Measurements from ENCODE around the gene MT1B.
"Not testable (repeated sequence)": the region's sequence is repeated elsewhere in the genome, so short reads cannot be mapped to it uniquely, and the experiment has no call there.

The MT1B gene

GRCh38 chr16:56669005-56669839, 17.5 kb downstream of the MT1B start, which contains the start of gene MT1H:
MT1H (plus strand) TSS chr16:56669814; CDS start chr16:56669885, 71 bp downstream.
- no peak for DNase-seq

- DNase-seq: no peak
Measured at GRCh38 chr16:56669840-56670619, 18.3 kb downstream of the MT1B start.

- no peak for DNase-seq
Measured at GRCh38 chr16:56670620-56670934, 18.9 kb downstream of the MT1B start.

DNA sequence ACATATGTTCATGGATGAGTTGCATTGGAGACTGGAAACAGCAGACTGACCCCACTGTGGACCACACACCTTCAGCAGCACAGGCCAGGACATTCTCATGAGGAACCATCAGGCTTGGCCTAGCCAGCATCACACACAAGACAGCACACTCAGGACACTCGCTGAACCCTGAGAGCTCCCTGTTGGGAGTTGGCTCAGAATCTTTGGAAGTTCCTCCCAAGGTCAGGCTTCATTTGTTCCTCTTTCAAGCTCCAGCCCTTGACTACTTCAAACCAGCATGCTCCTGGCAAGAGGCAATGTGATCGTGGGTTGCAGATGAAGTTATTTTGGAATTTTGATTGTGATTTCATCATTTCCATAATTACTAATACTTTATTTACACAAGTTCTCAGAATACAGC, 20.0 kb downstream of the MT1B start:
- not testable (repeated sequence) for DNase-seq

GRCh38 chr16:56672171-56672570, 20.5 kb downstream of the MT1B start:
- not testable (repeated sequence) for DNase-seq

DNA sequence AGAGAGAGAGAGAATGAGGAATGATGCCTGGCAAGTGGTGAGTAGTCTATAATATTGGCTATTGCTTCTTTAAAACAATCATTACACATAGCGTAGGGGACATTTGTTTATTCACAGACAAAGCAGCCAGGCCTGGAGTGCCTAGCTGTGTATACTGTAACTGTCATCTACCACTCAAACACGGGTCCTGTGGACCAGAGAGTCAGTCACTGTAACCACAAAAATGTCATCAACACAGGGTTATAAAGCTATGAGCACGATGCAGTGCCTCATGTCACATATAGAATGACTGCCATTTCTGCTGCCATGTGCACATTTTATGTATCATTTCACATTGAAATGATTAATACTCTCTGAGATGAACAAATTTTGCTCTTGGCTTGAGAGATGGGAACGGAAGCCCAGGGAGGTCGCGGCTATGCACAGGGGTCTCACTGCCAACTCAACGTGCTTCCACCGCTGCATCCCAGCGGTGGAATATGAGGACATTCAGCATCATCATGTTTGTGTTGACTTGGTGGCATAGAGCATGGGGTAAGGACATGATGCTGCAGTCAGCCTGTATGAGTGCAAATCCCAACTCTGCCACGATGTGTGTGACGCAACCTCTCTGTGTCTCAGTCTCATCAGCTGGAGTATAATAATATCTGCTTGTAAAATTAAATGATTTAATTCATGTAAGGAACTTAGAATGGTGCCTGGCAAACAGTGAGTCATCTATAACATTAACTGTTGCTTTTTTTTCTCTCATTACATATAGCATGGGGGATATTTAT, 21.3 kb downstream of the MT1B start:
- no peak for DNase-seq

DNA sequence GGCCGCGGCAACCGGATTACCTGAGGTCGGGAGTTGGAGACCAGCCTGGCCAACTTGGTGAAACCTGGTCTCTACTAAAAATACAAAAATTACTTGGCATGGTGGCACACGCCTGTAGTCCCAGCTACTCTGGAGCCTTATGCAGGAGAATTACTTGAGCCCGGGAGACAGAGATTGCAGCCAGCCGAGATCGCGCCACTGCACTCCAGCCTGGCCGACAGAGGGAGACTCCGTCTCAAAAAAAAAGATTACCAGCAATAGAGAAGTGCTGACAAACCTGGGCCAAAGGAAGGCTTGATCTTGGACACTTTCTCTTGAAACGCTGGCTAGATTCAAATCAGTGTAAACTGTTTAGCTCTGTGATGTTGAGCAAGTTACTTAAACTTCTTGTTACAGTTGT, 22.2 kb downstream of the MT1B start:
- DNase-seq: peak; percentile 25

DNA sequence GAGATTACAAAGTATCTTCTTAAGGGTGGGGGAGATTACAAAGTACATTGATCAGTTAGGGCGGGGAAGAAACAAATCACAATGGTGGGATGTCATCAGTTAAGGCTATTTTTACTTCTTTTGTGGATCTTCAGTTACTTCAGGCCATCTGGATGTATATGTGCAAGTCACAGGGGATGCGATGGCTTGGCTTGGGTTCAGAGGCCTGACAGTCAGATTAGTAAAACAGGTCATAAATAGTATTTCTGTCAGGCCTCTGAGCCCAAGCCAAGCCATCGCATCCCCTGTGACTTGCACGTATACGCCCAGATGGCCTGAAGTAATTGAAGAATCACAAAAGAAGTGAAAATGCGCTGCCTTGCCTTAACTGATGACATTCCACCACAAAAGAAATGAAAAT, 22.9 kb downstream of the MT1B start:
- not testable (repeated sequence) for DNase-seq

DNA sequence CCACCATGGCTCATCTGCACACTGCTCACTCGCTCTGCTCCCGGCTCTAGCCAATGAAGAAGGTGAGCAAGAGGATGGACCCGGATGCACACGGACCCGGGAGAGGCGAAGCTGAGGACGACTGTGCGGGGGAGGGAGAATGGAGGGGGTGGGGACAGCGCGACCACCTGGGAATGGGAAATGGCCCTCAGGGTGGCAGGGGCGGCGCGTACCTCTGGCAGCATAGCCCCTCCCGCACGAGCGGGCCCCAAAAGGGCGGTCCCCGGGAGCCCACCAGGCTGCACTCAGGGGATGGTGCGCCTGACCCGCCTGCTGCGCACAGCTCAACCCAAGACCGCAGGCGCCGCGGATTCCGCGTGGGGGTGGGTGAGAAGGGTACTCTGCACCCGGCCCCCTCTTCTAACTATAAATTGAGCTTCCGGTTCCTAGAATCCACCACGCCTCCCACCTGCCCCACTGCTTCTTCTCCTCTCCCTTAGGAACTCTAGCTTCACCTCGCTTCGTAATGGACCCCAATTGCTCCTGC, 24.1 kb downstream of the MT1B start:
- peak; percentile 43 for DNase-seq

- no peak for DNase-seq
Measured at GRCh38 chr16:56677474-56677873, 25.8 kb downstream of the MT1B start.

DNA sequence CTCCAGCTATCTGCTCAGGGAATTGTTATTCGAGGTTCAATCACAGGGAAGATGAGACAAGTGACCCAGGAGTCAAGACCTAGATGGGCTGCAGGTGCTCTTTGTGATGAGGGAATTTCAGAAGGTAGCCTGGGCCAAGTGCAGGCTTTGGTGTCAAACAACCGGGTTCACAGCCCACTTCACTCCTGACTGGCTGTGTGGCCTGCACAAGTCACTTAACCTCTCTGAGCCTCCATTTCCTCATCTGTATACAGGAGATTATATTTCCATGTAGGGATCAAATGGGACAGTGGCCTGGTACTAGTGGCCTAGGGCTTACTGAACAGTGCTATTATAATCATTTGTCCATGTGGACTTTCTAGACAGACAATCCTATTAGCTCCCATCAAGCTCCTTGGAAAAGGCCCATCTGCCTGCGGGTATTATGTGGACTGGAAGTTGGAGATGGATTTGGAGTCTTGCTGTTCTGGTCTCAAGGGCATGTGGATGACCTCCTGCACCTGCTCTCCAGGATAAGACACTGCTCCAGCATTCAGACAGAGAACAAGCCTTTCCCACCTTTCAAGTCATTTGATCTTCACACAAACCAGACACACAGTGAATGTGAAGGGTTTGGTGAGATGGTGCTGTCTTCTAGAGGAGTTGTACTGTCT, 27.5 kb downstream of the MT1B start:
- no peak for DNase-seq

- DNase-seq: no peak
Measured at GRCh38 chr16:56679818-56680217, 28.1 kb downstream of the MT1B start.

- peak; percentile 87 for DNase-seq
Measured at GRCh38 chr16:56681939-56682702, 30.4 kb downstream of the MT1B start, which contains the start of gene MT1X. MT1X (plus strand) TSS chr16:56682470; CDS start chr16:56682541, 71 bp downstream.

GRCh38 chr16:56682703-56683397, 31.2 kb downstream of the MT1B start:
- no peak for DNase-seq

- no peak for DNase-seq
Measured at GRCh38 chr16:56683424-56684172, 31.9 kb downstream of the MT1B start.

DNA sequence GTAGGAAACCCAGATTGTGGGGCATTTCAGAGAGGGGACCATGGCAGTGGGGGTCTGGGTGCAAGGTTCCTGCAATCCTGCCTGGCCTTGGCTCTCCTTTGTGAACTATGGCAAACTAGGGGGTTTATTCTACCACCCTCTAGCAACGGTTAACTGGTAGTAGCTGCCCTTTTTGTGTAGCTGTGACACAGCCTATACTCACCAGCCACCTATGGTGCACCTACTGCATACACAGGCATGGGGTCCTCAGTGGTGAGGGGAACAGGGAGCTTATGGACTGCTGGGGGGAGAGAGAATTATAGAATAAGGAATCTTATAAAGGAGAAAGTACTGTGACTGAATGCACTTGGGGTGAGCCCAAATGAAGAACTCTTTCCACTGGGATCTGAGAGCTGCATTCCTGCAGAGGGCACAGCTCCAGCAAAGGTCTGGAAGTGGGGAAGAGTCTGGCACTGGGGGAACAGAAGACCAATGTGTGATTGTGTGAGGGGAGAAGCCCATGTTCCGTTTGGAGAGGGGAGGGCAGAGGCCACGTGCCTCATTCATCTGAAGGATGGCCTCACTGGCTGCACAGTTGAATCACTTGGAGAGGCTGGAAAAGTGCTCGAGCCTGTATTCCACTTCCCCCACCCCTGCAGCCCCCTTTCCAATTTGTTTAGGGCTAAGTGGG, 32.7 kb downstream of the MT1B start:
- no peak for DNase-seq

GRCh38 chr16:56684926-56685590, 33.4 kb downstream of the MT1B start:
- no peak for DNase-seq

DNA sequence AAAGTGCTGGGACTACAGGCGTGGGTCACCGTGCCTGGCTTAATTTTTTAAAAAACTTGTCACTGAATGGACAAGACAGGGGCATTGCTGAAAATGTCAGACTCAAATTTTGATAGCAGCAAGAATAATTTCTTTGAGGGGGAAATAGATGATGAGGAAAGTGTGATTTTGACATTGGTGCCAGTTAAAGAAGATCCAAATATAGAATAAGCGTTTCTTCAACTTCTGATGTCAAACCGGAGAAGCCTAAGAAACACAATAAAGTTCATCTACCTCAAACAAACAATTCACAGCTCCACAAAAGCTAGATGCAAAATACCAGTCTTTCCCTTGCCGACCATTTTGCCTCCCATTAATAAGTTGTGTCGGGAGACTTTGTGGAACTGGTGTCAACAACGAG, 35.1 kb downstream of the MT1B start:
- DNase-seq: no peak

GRCh38 chr16:56688762-56689161, 37.1 kb downstream of the MT1B start:
- no peak for DNase-seq
